CD4-positive, alpha-beta T cell treated with Interleukin-4 for 4 hours (primary cell): ENCODE data around the gene ICOSLG.
"Not testable (repeated sequence)": the region's sequence is repeated elsewhere in the genome, so short reads cannot be mapped to it uniquely, and the experiment has no call there.

Experiments used
- DNase-seq: peaks from one replicate; pipeline ENCODE4 v3.0.0-alpha.2; 2020

The ICOSLG gene

DNA sequence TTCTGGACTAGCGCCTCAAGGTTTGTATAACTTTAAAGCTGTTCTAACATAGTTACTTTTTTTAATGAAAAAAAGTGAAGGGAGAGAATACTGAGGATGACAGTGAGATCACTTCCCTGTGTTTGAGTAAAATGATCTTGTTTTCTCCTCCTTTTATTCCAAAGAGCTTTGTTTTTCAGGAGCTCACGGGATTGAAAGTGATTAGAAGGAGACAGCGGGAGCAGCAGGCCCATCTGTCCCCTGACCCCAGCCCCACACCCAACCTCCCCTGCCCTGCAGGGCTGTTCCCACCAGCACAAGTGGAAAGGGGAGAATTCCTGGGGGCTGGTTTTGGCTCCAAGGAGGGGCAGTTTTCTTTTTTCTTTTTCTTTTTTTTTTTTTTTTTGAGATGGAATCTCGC, 23.0 kb upstream of the ICOSLG start:
- no peak for DNase-seq

DNA sequence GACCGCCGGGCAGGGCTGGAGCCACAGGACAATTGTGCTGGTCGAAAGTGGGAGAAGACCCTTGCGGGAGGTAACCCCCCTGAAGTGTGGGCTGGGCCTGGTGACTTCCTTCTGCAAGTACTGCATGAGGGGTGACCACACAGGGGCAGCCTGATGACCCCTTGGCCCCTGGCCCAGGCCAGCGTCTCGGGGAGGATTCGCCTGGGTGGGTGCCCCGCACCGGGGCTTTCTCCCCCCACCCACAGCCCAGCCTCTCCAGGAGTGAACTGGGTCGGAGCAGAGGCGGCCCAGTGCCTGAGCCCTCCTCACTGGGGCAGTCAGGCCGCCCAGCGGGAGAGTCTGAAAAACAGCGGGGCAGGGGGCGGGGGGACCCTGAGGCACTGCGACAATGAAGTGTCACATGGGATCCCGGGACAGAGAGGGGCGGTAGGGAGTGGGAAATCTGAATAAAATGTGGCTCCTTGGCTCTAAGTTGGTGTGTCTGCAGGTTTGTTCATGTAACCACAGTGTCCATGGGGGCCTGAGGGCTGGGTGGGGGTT, 22.5 kb upstream of the ICOSLG start:
- no peak for DNase-seq

DNA sequence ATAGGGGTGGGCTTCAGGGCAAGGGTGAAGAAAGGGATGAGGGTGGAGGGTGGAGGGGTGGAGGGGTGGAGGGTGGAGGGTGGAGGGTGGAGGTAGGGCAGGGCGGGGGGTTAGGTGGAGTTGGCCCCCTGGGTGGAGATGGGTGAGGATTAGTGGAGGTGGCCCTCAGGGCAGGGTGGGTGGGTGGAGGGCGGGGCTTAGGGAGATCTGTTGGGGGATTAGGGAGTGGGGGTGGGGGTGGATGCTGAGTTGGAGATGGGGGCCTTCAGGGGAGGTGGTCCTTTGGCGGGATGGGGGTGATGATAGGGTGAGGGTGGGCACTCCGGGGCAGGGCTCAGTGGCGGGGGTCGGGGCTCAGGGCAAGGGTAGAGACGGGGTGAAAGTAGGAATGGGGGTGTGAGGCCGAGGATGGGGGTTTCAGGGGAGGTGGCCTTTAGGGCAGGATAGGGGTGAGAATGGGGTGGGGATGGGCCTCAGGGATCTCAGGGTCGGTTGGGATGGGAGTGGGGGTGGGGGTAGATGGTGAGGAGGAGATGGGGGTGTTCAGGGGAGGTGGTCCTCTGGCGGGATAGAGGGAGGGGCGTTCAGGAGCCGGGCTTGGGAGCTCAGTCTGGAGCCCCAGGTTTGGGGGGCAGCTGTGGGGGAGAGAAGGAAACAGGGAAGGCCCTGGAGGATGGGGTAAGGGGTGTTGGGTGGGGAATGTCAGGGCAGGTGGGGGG, 21.8 kb upstream of the ICOSLG start:
- no peak for DNase-seq

DNA sequence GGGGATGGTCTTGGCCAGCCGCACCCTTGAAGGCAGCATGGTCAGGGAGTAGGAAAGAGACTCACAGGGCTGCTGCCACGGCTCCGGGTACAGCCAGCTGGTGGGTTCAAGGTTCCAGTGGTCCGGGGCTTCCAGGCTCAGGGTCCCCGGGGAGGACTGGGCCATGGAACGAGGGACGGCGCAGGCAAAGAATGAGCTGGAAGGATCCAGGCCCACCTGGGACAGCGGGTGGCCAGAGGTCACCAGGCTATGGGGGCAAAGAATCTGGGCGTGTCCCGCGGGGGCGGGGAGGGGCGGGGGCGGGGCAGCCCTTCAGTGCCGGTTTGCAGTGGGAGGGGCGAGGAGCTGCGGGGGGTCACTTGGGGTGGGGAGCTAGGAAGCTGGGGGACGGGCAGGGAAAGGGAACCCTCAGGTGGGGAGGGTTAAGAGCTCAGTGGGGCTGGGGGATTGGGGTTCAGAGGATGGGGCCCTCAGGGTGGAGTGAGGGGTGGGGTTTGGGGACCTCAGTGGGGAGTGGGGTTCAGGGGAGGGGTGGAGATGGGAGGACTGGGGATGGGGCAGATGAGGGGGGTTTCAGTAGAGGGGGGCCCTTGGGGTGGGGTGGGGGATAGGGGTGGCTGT, 21.0 kb upstream of the ICOSLG start, which contains the start of gene DNMT3L:
Gene DNMT3L (minus strand): TSS at position 223 of the 621 bp plus-strand sequence. CDS start 638 bp downstream, outside the sequence.
- no peak for DNase-seq

DNA sequence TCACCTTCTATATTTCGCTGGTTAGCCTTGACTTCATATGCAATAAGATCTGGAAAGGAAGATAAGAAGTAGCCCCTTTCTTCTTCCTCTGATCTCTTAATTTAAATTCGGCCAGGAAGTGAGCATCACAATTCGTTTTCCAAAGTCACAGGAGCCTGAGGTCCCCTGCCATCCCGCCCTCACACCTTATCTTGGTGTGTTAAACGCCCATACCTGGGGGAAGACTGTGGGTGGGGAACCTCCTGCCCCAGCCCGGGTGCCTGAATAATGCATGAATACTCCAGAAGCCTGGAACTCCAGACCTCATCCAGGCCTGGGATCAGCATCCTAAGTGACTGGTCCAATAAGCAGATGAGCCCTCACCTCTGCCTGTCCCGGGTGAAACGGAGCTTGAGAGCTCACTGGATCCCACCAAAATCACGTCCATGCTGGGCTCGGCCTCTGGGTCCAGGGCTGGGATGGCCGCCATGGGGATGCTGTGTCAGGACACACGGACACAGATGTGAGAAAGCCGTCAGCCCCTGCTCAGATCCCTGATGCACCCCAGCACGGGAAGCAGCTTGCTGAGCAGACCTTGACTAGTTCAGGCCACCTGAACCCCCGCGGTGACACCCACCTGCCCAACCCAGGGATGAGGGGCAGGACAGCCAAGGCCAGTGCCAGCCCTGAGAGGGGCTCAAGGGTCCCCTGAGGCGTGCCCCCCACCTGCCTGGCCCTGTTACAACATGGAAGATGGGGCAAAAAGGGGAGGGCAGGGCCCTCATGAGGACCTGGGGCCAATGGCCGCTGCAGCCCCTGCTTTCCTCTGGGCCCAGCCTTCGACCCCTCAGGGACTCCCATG, 20.3 kb upstream of the ICOSLG start:
- DNase-seq, result no peak

DNA sequence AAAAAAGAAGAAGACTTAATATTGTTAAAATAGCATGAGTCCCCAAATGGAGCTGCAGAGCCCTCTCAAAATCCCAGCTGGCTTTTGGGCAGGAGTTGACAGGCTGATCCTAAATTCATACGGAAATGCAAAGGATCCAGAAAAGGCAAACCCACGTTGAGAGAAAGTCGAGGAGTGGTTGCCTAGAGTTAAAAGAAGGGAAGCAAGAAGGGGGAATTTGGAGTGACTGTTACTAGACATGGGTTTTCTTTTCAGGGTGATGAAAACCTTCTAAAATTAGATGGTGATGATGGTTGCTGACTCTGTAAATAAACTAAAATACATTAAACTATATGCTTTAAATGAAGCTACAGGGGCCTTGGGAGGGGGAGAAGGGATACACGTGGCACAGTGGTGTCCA, 19.3 kb upstream of the ICOSLG start:
- DNase-seq, result no peak

DNA sequence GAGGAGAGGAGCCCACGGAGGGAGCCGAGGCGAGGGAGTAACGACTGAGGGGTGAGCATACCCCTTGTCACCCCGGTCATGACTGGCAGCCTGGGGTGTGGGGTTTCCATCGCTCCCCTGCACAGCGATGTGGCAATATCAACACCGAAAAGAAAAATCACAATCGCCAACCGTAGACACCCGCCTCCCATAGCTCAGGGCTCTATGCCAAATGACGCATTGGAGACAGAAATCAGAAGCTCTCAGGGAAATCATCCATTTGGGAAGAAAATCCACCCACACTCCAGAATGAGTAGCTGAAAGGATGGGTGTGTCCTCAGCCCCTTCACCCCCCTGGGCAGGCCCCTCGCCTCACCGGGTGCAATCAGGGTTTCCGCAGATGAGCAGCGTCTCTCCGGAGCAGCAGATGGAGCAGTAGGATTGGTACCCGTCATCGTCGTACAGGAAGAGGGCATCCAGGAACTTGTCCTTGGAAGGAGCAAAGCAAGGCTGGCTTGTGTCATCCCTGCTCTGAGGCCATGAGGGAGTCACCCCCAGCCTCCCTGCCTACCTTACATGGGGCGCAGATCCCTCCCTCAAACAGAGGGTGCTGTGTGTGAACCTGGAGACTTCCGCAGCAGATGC, 18.5 kb upstream of the ICOSLG start:
- DNase-seq, result no peak

DNA sequence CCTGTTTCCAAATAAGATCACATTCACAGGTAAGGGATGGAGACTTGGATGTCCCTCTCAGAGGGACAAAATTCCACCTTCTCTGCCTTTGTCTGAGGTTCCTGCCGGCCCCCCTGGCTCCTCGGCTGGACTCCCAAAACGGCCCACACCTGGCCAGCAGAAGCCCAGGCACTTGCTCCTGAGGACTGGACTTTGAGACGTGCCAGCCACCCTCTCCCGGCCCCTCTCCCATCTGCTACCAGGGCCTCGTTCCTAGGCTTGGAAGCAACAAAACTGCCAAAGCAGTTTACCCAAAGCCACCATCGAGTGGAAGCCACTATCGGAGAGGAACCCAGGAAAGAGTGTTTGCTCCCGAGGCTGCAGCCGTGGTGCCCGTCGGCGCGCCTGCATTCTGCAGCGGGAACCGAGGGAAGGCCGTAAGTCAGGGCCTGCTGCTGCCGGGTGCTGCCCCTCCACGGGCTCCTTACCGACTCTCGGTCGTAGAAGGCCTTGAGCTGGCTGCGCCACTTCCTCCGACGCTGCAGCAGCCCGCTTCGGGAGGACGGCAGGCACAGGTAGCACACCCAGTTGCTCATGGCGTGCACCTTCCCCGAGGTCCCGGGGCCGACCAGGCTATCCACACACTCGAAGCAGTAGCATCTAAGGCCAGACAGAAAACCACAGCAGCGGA, 17.4 kb upstream of the ICOSLG start:
- DNase-seq, result no peak

DNA sequence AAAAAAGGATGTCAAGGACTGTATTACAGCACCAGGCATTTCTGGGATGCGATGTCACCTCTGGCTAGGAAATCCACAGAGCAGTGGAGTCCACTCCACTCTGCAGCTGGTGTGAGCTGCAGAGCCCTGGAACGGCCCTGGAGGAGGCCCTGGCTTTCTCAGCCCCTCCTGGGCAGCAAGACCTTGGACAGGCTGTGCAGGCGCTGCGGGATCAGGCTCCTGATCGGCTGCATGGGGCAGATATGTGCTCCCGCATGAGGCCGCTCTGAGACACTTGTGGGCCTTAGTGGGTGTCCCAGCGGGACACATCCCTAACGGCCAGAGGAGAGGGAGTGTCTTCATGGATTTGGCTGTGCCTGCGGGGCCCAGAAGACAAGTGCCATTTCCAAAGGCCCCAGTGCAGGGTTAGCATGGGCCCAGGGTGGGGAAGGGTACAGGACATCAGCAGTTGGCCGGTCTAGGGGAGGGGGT, 14.8 kb upstream of the ICOSLG start:
- DNase-seq, result no peak

DNA sequence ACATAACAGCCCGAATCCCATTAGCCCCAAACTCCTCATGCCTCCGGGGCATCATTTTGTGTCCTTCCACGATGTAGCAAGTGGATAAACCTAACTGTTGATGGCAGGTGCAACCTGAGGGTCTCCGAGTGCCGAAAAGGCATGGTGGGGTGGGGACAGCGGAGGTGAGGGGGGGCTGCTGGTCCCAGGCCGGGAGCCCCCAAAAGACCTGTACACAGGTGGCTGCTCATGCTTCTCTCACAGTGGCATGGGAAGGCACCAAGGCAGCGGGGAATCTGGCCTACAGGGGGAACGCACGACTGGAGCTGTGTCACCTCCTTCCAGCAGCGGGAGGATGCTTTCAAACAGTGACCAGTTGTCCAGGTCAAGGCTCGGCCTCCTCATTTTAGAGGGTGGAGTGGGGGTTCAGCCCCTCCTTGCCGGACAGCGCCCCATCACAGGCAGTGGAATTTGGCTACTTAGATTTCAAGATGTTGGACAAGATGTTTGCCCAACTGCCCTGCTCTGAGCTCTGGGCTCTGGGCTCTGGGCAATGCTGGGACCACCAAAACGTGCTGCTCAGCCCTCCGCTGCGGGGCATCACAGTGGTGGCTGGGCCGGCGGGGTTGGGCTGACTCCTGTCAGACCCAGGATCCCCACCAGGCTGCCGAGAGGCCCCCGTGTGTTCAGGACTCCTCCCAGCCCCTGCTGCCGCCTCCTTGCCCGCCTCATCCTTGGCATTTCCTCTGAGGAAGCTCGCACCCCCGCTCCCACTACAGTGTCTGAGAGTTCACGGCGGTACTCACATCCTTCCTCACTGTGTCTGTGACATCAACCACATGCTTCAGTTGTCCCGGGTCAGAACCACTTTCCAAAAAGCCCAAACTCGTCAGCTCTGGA, 13.3 kb upstream of the ICOSLG start:
- no peak for DNase-seq

DNA sequence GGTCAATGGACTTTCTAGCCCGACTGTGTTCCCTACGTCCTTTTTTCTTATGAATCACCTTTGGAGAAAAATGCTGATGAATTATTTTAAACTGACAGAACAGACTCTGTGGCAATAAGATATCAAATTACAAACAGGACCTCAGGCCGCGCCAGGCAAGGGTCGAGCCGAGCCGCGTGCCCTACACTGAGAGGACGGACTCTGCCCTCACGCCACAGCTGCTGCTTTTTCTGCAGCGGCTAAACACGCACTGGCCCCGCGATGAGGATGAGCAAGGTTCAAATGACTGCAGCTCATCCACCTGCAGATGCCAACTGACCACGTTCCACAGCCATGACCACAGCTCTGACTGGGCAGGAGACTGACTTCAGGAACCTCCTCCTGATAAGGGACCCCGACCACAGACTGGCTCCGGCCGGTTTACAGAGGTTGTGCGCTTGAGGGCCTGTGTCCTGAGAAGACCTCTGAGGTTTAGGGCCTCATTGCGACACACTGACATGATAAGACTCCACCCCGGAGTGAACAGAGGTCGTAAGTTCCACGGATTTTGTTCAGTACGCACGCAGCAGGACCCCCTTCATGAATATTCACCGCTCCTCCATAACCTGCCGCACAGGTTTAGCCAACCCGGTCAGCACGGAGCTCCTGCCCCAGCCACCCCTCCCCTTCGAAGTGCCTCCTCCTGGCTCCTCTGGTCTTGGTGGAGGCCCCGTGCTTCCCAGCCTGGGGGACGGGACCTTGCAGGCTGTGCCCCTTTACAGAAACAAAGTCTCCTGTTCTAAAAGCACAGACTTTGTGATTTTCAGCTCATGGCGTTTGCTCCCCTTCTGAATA, 8.7 kb upstream of the ICOSLG start:
- not testable (repeated sequence) for DNase-seq

DNA sequence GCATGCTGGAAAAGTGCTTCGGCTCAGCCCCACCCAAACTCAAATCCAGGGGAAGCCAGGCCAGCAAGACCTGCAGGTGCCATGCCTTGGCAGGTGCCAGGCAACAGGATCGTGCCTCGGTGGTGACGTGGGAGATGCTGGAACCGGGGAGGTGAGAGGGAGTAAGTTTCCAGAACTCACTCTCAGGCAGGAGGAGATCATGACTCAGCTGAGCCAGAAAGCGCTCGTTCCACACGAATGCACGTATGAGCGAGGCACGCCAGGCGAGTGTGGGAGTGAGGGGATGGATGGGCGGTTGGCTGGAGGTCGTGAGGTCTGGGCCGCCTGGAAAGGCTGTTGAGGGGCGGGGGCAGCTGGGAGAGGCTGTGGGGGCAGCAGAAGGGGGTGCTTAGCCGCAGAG, 7.2 kb upstream of the ICOSLG start:
- DNase-seq, result not testable (repeated sequence)

DNA sequence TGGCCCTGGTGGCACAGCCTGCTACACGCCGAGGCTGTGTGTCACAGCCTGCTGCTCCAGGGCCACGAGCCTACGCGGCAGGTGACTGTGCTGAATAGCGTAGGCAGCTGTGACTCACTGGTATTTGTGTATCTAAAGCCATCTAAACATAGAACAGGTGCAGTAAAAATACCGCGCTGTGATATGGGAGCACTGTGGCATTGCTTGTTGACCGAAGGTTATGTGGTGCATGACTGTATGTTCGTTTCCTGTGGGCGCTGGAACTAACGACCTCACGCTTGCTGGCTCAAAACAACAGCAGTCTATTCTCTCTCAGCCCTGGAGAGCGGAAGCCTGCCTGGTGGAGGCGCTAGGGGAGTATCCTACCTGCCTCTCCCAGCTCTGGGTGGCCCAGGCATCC, 3.2 kb upstream of the ICOSLG start:
- not testable (repeated sequence) for DNase-seq

DNA sequence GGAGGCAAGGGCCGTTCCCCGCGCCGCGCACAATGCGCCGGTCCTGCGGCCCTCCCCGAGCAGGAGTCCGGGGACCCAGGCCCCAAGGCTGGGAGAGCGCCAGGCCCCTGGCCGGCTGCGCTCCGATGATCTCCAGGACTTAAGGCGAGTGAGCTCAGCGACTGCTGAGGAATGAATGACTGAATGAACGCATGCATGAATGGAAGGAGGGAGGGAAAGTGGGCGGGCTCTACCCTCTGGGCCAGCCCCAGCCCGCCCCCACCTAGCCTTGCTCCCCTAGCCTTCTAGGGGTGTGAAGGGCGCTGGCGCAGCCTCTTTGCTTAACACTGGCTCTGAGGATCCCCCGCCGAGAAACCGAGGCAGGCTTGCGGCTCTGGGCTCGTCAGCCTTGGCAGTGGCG, 538 bp upstream of the ICOSLG start:
- not testable (repeated sequence) for DNase-seq

DNA sequence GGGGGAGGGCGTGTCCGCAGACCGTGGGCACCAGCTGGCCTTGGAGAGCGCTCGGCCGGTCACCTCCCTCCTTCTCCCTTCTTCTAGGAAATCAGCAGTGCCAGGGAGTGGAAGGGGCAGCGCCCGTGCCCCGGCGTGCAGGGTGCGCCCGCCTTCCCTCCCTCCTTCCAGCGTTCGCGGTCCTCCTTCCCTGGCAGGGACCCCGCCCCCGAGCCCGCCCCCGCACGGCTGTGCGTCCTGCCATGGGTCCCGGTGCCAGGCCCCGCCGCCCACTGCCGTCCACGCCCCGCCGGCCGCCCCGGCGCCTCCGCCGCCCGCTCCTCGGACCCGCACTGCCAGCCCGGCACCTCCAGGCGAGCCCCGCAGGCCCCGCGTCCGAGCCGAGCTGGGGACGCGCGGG, 390 bp downstream of the ICOSLG start:
- DNase-seq, result not testable (repeated sequence)

DNA sequence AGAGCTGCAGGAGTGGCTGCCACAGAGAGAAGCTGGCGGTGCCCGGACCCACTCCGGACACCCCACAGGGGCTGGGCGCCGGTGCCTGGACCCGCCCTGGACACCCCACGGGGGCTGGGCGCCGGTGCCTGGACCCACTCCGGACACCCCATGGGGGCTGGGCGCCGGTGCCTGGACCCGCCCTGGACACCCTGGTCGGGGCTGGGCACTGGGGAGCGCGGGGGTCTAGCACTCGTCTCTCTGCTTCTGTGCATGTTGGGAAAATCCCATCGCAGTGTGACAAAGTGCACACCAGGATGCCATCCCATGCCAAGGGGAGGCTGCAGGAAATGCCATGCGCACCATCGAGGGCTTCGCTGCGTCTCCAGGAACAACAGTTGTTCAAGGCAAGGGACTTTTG, 11.2 kb downstream of the ICOSLG start:
- not testable (repeated sequence) for DNase-seq

DNA sequence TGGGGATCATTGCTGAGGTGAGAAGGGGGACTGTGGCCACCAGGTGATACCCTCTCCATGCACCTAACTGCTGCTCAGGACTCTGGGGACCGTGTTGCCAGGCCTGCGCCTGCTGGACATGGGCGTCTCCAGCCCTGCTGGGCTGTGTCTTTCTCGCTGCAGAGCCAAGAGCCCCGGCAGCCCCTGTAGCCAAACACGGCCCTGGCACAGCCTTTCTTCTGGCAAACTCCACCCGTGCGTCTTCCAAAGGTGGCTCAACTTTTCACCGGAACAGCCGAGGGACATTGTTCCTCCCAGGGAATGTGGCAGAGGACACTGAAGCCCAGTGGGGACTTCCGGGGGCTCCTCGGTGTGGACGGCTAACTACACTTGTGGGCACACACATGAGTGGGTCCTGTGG, 12.6 kb downstream of the ICOSLG start:
- not testable (repeated sequence) for DNase-seq

DNA sequence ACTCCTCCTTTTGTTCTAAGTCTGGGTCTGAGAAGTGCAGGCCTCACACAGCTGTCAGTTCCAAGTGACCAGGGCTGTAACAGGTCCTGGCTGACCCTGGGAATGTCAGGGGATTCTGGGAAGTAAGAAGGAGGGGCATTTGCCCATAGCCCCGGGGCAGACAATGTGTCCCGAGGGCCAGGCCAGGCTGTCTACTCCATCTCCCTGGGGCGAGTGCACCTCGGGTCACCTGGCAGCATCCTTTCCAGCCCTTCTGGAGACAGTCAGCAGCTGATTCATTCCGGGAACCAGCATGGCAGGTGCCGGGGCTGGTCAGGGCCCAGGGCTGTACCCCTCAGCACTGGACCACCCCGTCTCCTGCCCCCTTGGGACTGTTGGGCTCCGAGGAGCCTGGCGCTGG, 13.1 kb downstream of the ICOSLG start:
- not testable (repeated sequence) for DNase-seq

DNA sequence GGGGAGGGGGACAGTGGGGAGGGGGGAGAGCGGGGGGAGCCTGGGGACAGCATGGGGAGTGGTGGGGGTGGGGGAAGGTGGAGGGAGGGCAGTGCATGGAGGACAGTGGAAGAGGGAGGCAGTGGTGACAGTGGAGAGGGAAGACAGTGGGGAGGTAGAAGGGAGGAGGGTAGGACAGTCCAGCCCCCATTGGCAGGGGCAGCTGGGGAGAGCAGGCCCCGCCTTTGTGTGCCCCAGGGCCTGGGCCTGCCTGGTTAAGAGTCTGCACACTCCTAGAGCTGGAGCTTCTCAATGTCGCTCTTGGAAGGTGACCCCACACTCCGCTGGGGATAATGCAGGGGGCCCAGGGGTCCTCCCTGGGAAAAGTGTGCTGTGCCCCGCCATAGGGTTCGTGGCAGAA, 15.1 kb downstream of the ICOSLG start:
- not testable (repeated sequence) for DNase-seq

DNA sequence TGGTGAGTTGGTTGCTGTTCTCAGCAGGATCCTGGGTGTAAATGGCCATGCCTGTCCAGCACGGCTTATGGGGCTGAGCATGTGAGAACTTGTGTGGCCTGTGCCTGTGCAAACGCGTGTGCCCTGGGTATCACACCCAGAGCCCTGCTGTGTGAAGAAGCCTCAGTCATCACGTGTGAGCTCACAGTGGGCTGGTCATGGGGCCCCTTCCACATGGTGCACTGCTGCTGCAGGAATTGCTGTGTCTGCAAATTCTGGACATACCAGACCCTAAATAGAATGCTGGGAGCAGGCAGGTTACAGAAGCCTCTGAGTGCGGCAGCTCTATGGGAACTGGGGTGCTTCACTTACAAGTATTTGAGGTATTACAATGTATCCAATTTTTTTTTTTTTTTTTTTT, 17.4 kb downstream of the ICOSLG start:
- not testable (repeated sequence) for DNase-seq
